Activated naive CD4-positive, alpha-beta T cell treated with Interleukin-2 at 50 U/mL for 16 hours (primary cell): ENCODE results near the gene TTYH1.
"Not testable (repeated sequence)": the region's sequence is repeated elsewhere in the genome, so short reads cannot be mapped to it uniquely, and the experiment has no call there.

ENCODE experiments used
- DNase-seq: peaks from one replicate; pipeline ENCODE4 v3.0.0-alpha.2; 2020

Gene TTYH1

DNA sequence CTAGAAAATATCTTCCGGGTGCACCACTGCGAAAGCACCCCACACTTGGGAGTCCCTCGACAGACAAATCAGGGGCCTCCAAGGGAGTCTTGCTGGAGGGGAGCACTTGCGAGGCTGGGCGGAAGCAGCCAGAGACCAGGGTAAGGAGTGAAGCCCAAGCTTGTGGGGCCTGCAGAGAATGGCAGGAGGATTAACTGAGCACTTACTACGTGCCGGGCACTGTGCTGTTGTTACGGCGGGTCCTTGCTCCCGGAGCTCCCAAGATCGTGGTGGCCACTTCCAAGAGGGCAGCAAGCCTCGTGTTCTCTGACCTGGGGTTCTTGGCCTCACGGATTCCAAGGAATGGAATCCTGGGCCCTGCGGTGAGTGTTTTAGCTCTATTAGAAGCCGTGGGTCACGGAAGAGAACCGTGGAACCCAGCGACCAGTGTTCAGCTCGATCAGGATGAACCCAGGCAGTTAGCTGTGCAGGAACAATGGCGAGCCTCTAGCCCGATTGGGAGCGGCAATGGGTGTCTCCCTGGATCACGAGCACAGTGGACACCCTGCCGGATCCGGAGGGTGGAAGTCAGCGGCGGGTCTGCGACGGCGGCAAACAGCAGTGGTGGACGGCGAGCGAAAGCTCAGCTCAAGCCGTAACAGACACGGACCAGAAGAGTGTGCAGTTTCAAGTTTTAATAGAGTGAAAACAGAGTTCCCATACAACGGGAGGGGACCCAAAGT is 9.6 kb downstream of the TTYH1 start:
- no peak for DNase-seq

DNA sequence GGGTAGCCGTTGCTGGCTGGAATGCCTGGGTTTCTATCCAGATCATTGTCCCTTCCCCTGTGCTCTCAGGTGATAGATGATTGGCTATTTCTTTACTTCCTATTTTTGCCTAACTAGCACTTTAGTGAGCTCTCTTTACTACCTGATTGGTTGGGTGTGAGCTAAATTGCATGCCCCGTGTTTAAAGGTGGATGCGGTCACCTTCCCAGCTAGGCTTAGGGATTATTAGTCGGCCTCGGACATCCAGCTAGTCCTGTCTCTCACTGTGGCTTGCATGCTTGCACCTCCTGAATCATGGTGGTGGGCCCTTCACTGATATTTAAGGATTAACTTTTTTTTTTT is 10.1 kb downstream of the TTYH1 start:
- no peak for DNase-seq

DNA sequence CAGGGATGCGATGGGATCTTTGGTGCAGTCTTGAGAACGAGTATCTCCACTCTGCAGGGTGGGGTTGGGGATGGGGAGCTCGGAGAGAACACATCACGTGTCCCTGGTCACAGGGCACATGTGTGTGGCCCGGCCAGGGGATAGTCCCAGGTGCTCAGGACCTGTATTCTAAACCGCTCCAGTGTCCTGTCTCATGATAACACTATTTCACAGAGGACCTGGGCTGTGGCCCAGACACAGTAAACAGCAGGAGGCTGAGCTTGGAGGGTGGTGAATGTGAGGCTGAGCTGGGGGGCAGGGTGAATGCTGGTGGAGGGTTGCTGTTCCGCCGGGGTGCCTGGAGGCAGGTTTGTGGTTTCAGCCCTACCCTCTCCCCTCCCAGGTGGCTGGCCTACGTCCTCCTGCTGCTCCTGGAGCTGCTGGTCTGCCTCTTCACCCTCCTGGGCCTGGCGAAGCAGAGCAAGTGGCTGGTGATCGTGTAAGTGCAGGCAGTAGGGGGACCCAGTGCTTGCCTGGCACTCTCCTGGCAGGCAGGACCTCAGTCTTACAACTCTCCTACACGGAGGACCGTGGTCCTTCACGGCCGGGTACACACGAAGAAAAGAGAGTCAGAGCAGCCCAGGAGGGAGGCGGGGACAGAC is 11.1 kb downstream of the TTYH1 start:
- no peak for DNase-seq

DNA sequence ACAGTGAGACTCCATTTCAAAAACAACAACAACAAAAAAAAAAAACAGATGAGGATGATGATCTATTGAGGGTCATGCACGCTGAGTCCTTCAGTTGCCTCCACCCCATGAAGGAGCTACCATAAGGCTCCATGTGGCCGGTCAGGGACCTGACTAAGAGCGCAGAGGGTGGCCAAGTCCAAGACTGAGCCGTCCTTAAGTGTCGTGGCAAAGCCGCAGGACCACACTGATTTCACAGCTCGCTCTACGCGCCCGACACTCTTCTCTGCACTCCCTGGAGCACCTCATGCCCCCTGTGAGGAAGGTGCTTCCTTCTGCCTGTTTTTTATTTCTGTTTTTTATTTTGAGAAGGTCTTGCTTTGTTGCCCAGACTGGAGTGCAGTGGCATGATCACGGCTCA is 12.3 kb downstream of the TTYH1 start:
- DNase-seq: no peak

DNA sequence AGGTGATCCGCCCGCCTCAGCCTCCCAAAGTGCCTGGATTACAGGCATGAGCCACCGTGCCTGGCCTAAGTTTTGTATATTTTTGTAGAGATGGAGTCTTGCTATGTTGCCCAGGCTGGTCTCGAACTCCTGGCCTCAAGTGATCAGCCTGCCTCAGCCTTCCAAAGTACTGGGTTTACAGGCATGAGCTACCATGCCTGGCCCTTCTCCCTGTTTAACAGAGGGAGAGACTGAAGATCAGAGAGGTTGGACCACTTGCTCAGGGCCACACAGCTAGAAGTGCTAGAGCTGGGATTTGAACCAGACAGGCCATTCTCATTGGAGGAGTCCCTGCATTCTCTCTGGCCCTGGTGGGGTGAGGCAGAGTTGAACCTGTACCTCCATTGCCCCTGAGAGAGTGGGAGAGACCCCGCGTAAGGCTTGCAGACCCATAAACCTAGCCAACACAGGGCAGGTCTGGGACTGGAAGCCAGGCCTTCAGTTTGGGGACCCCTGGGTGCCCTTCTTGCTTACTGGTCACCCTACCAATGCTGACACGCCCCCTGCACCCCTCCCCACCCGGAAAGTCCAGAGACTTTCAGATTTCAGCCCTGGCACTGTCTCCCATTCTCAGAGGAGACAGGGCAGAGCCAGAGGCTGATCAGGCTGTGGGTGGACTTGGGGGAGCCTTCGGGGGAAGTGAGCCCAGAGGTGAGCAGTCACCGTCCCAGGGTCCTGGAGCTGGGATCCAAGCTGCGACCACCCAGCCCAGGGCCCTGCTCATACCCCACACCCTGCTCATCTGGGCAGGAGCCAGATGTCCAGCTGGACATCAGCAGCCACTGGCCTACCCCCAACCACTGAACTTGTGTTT is 13.3 kb downstream of the TTYH1 start:
- no peak for DNase-seq

DNA sequence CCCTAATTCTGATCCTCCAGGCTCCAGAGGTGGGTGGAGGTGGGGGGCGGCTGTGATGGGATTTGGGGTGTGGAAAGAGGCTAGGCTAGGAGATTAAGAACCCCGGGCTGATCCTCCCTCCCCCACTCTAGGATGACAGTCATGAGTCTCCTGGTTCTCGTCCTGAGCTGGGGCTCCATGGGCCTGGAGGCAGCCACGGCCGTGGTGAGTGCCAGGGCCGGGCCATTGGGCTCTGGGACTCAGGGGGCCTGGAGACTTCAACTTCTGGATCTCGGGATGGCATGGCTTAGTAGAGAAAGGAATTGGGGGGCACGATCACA is 13.9 kb downstream of the TTYH1 start:
- DNase-seq: no peak

DNA sequence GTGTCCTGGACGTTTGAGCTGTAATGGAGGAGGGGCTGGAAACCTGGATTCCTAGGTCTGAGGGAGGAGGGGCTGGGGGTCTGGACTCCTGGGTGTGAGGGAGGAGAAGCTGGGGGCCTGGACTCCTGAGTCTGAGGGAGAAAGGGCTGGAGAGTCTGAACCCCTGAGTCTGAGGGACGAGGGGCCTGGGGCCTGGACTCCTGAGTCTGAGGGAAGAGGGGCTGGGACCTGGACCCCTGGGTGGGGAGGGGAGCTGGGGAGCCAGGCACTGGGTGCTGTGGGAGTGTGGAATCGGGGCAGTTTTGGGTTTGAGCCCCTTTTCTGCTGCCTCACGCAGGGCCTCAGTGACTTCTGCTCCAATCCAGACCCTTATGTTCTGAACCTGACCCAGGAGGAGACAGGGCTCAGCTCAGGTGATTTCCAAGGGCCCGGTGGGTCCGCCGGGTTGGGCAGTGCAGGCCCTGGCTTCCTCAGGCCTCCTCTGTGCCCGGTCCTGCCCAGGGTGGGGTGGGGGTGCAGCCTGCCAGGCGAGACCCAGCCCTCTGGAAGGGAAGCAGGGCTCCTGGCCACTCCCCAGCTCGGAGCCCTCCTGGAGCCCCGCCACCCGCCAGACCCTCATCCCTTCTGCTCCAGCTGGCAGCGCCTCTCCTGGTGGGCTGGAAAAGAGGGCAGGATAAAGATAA is 14.4 kb downstream of the TTYH1 start:
- no peak for DNase-seq

DNA sequence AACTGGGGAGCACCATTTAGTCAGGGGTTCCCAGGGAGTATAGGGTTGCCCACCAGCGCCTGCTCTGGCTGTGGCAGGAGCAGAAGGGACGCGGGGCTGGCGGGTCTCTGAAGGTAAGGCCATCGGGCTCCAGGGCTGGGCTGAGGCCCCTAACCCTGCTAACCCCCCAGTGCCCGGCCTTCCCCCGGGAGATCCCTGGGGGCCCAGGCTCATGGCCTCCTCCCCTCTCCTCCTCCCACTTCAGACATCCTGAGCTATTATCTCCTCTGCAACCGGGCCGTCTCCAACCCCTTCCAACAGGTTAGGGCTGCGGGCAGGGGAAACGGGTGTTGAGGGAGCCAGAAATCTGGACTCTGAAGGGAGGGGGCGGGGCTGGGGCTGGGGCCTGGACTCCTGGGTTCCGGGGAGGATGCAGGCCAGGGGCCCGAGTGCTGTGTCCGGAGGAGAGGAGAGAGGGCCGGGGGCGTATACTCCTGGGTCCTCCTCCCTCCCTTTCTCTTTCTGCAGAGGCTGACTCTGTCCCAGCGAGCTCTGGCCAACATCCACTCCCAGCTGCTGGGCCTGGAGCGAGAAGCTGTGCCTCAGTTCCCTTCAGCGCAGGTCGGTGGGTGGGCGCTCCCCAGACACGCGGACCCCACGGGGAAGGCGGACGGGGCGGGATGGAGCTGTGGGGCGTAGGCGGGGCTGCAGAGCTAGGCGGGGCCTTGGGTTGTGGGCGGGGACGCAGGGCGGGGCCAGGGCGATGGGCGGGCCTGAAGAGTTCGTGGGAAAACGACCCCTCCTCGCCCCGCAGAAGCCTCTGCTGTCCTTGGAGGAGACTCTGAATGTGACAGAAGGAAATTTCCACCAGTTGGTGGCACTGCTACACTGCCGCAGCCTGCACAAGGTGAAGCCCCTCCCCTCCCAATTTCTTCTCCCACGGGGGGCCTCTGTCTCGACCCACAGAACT is 15.3 kb downstream of the TTYH1 start:
- DNase-seq: peak; percentile 42

DNA sequence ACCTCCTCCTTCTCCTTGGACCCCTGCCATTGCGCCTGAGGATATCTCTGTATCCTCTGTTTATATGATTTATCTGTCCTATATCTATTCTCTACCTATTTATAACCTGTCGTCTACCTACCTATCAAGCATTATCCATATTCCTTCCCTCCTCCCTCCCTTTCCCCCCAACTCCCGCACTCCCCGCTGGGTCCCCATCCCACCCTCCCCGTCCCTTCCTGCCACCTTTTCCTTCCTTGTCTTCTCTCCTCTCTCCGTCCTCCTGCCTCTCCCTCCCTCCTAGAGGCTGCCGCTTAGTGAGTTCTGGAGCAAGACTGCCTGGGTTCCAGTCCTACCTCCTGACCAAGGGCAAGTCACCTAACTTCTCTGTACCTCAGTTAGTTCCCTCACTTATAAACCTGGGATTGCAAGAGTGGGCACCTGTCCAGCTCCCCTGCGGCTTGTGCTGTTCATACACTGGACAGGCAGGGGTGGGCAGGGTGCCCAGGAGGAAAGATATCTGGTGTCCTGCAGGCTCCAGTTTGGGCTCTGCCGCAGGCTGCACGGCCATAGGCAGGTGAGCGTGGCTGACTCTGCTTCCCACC is 16.1 kb downstream of the TTYH1 start:
- no peak for DNase-seq

DNA sequence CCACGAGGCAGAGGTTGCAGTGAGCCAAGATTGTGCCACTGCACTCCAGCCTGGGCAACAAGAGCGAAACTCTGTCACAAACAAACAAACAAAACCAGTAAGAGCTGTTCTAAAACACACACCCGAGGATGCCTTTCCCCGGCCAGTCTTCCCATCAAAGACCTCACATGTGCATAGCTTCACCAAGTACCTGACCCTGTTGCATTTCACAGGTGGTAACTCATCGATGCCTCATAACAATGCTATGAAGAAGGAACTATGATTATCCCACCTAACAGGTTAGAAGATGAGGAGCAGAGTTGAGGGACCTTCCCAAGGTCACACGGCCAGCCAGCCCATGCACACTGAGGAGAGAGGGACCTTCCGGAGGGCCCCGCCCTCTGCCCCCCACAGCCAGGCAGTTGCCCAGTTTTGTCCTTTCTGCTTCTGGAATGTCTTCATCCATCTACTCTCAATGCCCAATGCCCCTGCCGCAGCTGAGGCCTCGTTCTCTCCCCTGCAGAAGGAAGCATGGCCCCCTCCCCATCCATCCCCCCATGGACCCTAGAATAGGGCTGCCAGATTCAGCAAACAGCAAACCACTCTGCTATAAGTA is 17.0 kb downstream of the TTYH1 start:
- DNase-seq: no peak

DNA sequence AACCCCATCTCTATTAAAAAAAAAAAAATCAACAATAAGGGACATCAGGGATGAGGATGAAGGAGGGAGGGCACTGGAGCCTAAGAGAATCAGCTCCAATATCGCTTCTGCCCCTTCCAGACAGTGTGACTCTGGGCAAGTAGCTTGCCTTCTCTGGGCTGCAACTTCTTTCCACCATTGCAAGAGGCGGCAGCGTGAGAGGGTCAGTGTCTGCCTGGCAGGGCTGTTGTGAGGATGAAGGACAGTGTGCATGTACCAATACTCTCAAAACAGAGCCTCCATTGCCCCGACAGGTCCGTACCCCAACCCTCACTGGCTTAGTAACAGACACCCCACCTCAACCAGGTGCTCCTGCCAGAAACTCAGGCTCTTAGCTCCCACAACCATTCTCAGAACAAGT is 18.4 kb downstream of the TTYH1 start:
- no peak for DNase-seq

DNA sequence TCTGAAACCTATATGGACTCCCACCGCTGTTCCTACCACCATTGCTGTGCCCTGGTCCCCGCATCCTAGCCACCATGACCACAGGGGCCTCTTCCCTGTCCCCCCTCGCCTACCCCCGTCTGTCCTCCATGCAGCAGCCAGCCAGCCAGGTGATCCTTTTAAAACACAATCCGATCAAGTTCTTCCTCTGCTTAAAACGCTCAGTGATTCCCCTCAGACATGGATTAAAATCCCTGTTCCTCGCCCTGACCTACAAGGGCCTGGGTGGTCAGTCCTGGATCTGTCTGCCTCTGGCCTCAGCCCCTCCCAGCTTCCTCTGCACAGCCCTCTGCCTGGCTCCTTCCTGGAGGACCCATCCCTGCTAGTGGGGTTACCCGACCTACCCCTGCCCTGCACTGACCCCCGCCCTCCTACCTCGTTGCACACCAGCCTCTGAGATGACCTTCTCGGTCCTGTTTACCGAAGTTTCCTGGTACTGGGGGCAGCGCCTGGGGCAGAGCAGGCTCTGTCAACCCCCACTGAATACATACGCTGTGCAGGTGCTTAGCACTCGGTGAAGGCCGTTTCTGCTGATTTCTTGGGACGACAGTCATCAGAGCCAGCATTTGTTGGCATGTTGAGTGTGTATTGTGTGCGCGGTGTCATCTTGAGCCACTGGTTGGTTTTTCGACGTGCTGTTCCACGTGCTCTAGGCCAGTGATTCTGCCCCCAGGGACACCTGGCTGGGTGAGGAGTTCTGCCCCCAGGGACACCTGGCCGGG is 19.0 kb downstream of the TTYH1 start:
- no peak for DNase-seq

DNA sequence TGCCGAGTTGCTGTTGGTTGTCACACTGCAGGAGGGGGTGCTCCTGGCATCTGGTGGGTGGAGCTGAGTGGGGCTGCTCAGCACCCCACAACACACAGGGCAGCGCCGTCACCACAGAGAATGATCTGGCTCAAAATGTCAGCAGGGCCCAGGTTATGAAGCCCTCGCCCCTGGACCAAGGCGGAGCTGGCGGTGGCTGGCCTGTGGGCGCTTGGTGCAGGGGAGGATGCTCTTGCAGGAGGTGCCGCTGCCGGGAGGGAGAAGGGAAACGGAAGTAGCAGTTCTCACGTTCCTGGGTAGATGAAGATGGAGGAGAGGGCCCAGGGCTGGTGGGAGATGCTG is 19.6 kb downstream of the TTYH1 start:
- DNase-seq: no peak

DNA sequence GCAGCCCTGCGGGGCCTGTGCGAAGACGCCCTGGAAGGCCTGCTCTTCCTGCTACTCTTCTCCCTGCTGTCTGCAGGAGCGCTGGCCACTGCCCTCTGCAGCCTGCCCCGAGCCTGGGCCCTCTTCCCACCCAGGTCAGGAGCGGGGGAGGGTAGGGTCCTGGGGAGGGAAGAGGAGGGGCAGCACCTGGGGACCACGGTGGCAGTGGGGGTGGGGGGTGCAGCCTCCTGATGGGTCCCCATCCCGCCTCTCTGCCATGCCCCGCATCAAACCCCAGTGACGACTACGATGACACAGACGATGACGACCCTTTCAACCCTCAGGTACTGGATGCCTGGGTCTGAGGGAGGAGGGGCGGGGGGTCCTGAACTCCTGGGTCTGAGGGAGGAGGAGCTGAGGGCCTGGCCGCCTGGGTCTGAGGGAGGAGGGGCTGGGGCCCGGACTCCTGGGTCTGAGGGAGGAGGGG is 20.3 kb downstream of the TTYH1 start:
- no peak for DNase-seq

DNA sequence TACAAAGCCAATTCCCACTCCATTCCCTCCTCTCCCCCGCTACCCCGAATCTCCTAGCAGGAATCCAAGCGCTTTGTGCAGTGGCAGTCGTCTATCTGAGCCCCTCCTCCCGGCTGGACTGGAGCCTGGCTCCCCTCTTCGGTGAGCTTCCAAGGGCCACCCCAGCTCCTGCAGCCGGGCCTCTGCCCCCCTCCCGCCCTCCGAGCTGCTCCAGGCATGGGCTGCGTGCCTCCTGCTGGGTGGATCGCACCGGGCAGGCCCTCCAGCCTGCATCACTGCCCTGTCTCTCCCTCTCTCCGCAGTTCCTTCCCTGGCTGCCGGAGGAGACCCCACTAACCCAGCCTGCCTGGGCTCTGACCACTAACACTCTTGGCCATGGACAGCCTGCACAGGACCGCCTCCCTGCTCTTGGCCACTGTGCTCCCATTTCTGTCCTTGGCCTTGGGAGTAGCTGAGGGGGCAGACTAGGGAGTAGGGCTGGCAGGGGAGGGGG is 20.8 kb downstream of the TTYH1 start:
- no peak for DNase-seq

DNA sequence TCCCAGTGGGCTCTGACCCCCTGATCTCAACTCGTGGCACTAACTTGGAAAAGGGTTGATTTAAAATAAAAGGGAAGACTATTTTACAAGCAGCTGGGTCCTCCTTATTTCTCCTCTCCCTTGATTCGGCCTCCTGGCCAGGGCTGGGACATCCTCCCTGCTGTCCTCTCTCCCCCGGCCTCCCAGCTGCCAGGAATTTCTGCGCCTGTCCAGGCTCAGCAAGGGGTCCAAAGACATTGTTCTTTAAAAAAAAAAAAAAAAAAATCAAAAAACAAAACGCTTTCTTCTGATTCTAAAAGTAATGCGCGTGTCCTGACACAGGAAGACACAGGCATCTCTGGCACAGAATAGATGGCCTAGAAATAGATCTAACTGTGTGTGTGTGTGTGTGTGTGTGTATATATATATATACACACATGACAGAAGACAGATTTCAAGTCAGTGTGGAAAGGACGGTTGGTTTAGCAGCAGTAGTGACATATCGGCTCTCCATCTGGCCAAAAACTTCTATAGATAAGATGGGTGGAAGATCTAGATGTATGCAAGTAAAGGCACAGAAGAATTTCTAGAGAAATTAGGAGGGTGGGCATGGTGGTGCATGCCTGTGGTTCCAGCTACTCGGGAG is 21.5 kb downstream of the TTYH1 start:
- no peak for DNase-seq

DNA sequence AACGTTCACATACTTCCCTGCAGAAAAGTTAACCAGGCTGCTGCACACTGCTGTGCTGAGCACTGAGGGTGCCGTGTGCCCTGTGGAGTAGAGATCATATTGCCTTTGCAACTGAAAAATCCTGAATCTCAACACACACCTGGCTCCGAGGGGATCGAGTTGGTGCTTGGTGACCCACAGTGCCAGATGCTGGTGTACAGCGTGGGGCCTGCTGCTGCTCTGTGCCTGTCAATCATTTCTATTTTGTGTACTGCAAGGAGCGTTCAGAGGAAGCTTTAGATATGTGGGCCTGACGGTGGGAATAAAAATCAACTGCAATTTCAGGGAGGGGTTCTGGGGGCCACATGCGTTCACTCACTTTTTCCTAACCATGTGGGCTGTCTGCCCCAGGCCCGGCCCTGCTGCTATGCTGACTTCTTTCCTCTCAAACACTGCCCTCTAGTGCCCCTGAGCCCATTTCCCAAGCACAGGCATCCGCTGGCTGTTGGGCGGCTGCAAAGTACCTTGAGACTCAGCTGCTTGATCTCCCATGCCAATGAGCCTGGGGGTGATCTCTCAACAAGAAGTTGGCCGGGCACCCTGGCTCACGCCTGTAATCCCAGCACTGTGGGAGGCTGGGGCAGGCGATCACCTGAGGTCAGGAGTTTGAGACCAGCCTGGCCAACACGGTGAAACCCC is 24.0 kb downstream of the TTYH1 start:
- DNase-seq: peak; percentile 20

DNA sequence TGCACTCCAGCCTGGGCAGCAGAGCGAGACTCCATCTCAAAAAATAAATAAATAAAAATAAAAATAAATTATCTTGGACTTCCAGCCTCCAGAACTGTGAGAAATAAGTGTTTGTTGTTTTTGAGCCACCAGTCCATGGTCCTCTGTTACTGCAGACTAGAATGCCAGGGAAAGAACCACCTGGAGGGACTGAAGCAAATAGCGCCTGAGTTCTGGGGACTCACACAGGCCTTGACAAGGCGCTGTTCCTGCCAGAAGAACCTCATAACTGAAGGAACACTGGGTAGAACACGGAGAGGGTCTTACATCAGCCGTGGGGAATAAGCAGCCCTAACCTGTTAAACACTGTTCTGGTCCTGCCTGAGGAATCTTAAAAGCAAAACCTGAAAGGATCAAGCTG is 25.4 kb downstream of the TTYH1 start:
- no peak for DNase-seq

DNA sequence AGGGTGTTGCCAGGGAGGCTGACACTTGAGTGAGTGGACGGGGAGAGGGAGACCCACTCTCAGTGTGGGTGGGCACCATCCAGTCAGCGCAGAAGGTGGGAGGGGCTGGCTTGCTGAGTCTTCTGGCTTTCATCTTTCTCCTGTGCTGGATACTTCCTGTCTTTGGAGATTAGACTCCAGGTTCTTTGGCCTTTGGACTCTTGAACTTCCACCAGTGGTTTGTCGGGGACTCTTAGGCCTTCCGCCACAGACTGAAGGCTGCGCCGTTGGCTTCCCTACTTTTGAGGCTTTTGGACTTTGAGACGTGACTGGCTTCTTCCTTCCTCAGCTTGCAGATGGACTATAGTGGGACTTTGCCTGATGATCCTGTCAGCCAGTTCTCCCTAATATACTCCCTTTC is 29.5 kb downstream of the TTYH1 start:
- DNase-seq: no peak

DNA sequence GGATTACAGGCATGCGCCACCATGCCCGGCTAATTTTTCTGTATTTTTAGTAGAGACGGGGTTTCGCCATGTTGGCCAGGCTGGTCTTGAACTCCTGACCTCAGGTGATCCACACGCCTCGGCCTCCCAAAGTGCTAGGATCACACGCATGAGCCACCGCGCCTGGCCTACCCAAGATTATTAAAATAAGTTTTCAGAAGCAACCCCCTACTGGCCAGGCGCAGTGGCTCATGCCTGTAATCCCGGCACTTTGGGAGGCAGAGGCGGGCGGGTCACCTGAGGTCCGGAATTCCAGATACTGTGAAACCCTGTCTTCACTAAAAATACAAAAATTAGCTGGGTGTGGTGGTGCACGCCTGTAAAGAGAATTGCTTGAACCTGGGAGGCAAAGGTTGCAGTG is 31.1 kb downstream of the TTYH1 start:
- not testable (repeated sequence) for DNase-seq
